HK-2 (cell line): ENCODE data around the gene JARID2.

Experiments used
- DNase-seq: peaks from one replicate; pipeline ENCODE4 v3.0.0-alpha.2; 2018; ENCODE audit not compliant: unreplicated experiment

JARID2 gene

DNA sequence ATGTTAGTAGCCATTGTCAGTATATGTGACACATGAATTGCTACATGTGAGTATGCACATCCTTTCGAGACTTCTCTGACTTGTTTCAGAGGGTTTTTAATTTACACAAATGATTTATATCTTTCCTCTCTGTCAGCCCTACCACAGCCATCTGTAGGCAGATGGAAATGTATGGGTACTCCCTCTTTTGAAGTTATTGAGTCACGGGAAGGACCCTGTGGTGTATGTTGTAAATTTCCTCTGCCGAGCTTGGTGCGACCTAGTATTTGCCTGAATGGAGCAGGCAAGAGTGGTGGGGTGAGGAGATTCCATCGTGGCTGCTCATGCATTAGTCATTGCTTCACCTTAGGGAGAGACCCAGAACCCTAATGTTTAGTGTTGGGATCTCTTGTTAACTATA lies 171.9 kb downstream of the JARID2 start:
- DNase-seq: peak; percentile 33

DNA sequence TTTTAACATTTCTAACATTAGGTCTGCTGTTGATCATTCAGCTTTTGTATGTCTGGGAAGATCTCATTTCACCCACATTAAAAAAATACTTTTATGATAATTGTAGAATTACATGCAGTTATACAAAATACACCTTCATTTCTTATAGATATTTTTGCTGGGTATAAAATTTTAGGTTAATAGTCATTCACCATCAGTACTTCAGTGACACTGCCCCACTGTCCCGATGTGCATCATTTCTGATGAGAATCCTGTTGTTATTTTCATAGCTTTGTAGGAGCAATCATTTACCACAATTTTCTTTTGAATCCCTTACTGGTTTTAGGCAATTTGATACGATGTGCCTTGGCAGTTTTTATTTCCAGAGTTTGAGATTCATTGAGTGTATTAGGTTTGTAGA lies 173.6 kb downstream of the JARID2 start:
- DNase-seq: no peak

DNA sequence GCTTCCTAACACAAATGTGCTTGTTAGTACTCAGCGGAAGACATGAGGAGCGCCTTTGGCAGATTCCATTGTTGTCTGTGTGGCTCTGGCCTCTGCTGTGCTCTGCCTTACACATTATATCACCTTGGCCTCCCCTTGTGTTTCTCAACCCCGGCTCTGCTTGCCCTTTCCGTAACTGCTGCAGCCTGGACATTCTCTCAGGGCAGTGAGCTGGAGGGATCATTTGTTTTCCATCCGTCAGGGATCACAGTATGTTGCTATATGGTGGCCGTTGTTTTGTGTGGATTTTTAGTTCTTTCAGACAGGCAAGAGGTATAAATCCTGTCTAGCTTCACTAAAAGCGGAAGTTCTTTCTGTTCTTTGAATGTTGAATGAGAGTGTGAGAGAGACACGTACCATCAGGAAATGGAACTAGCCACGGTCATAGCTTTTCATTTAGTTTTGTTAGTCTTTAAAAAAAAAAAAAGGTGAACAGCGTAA lies 175.1 kb downstream of the JARID2 start:
- DNase-seq: no peak

DNA sequence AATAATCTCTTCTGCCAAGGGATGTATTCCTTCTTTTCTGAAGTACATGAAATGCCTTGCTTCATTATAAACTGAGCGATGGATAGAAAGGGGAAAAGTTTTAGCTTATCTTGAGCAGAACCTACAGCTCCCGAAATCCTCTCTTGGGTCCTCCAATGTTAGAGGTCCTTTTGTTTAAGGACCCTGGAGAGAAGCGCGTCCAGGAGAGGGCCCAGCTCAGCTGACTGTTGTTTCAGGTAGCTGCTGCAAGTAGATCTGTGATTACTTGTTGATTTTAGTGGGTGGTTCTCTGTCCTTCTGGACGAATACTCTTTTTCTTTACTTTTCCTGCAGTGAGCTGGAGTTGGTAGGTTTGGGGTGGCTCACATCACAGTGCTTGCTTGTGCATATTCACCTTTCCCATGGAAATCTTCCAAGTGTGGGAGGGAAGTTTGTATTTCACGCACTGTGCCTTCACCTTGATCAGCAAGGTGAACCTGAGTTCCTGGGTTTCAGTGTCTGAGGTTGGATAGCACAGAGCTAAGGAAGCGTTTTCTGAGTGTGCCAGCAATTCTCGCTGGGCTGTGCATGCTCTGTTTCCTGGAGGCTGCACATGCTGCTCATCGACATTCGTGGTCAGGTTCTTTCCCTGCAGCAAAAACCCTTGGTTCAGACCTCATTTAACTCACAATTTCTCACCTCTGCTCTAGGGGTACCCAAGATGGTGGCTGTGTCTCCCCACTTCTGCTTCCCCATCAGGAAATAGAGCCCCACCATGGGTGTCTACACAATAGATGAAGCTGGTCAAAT lies 176.3 kb downstream of the JARID2 start:
- DNase-seq: no peak

DNA sequence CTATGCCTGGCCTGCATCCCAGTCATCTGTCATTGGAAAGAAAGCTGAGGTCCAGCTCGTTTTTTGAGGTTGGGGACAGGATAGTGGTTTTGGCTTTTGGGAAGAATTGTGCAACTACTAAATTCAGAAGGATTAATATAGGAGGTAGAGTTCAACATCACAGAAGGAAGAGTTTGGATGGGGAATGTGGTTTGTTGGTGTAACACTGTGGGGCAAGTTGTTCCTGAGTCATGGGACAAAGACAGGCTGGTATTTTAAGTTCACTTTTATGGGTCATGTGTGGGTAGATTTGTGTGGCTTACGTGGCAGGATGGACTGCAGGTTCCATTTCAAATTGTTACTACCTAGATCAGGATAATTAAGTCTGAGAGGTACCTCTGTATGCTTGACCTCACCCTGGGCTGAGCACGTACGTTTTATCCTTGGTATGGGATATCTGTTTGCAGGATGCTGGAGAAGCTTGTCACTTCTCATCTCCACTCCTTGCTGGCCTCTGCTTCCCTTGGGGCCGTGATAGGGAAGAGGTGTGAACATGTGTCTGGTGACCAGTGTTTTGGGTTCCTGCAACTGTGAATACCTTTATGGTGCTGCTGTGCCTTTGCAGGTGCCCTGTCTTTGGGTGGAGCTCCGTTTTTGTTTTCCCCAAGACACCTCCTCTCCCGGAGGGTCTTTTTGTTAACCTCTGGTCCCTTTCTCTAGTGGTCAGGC lies 177.6 kb downstream of the JARID2 start:
- no peak for DNase-seq

DNA sequence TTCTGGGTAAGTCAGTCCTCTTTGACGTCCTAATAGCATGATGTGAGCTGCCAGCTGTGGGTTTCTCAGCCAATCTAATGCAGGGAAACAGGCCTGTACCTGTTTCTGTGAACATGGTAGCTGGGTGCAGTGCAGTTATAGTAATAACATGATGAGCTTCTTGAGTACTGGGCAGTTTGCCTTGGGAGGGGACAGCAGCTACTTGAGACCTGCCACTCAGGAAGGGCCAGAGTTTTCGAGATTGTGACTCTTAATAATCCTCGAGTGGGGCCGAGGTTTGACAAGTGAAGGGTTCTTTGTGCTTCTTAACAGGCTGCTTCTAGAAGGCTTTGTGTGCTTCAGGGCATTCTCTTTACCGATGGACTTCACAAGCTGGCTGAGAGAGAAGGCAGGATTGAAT lies 180.1 kb downstream of the JARID2 start:
- no peak for DNase-seq

DNA sequence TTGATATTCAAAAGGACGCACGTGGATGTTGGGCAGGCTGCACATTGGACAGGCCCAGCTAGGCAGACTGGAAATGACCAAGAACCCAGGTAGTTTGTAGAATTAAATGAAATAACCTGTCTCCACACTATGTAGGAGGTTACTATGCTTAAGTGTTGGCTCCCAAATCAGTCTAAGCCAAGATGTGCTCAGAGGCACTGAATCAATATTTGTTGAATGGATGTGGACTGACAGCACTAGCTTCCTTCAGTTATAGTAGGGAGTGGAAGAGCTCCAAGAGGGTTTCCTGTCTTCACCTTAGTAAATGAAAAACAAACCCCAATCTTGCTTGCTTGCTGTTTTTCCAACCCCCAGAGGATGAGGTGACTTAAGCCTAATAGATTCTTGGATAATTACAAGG lies 180.5 kb downstream of the JARID2 start:
- no peak for DNase-seq

DNA sequence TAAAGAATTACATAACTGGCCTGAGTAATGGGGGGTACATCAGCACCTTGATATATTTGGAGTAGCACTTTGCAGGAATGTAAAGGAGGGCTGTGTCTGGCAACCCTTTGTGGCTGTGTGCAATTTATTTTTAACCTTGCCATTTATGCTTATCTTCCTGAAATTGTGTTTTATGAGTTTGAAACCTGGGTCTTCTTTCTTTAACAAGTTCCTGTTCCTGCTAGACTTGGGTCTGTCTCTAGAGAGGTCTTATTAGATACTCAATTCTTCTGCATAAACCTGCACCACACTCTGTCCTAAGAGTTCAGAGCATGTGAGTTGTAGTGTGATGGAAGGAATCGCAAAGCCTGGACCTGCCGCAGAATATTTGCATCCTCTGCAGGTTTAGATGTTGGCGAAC lies 181.0 kb downstream of the JARID2 start:
- DNase-seq: no peak

DNA sequence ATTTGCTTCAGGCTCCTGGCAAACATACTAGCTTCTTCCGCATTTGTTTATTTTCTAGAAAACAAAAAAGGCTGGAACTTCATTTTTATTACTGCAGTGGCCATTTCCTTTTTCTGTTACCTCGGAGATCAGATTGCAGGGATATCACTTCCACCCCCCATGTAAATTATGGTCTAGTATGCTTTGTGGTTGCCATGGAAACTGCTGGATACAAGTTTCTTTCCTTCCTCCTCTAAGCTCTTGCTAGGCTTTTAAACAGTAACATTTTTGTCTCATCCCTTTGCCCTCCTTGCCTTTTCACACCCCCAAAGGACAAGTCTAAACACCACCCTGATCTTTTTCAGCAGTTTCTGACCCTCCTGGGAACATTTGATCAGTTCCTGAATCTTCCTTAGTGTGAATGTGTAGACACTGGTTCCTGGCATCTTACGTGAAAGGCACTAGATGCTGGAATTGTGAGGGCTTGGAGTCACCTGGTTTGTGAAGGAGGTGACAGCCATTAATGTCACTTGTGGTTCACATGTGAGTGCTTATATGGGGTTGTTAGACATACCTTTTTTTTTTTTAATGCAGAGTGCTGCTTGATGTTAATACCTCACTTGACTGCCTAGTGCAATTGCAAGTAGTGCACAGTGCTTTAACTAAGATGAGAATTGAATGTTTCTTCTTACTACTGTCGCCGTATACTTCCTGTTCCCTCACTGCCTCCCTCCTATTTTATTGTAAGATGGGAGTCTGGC lies 181.6 kb downstream of the JARID2 start:
- no peak for DNase-seq

DNA sequence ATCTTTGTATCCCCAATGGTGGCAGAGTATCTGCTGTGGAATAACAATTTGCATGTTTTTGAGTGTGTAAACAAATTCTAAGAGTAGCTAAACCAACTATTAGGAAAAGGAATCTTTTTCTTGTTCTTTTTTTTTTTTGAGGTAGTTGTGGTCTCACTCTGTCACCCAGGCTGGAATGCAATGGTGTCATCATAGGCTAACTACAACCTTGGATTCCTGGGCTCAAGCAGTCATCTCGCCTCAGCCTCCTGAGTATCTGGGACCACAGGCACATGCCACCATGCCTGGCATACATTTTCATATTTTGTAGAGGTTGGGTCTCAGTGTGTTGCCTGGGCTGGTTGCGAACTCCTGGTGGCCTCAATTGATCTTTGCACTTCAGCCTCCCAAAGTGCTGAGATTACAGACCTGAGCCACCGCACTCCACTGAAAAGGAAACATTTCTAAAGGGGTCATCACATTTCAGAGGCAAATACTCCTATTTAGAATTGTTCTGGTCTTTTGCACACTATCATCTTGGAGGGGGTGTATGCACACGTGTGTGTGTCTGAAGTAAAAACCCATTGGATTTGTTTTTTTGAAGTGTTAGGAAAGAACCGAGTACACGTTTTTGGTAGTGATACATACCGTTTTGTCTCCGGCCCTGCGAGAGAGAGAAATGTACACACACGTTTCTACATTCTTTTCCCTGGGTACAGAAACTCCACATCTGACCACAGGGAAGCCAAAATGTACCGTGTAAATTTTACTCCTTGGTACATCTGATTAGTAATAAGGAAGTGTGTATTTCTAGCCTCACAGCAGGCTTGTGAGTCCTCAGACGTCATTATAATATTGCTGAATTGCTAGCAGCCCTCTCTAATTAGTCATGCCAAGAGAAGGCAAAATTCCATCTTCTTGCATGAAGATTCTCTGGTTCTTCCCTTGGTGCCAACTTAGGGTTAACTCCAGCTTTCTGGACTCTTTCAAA lies 183.6 kb downstream of the JARID2 start:
- DNase-seq: peak; percentile 19

DNA sequence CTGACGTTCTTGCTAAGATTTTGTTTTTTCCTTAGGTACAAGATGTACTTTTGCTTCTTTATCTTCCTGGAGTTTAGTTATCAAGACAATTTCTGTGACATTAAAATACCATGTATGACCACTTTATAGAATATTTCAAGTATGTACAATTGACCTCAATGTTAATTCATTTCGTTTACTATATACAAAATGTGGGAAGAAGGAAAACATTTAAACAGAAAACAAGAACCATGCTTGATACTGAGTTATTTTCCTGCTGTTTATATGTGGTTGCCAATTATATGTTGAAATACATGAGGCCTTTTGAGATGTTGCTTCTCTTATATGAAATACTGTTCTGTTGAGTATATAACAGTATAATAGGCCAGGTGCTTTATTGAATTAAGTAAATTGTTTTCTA lies 184.3 kb downstream of the JARID2 start:
- no peak for DNase-seq

DNA sequence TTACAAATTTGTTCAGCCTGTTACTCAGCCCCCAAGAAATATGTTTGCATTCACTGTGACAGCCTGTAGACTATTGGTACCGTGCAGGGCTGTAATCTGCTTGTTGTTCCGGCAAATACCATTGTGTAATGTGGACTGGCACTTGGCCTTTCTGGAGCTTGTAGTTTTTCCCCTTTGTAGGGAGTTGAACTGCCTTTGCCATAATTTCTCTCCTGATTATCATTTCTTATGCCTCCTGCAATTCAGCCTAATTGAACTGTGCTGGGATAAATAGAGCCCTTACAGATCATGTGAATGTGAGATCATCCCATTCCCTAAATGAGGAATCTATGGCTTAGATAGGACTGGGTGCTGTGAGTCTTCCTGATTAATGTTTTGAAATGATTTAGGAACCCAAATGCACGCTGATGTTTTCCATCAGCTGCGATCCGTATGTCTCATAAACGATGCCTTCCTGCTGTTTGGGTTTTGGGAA lies 185.1 kb downstream of the JARID2 start:
- DNase-seq: no peak

DNA sequence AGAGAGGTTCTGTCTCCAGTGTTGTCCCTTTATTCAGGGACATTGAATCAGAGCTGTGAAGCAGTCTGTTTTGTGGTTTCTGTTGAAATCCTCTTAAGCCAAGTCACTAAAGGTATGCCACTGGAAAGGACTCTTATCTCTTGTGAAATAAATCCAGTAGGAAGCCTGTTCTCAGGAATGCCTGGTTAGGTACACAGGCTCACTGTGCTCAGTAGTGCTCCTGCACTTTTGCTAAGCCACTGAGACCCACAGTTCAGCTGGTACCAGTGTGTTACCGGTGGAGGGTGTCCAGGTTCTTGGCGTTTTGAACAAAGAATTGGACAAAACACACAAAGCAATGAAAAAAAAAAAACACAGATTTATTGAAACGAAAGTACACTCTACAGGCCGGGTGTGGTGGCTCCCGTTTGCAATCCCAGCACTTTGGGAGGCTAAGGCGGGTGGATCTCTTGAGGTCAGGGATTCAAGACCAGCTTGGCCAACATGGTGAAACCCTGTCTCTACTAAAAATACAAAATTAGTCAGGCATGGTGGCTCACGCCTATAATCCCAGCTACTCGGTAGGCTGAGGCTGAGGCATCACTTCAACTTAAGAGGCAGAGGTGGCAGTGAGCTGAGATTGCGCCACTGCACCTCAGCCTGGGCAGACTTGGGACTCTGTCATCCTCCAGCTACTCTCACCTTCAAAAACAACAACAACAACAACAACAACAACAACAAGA lies 186.1 kb downstream of the JARID2 start:
- DNase-seq: peak; percentile 8

DNA sequence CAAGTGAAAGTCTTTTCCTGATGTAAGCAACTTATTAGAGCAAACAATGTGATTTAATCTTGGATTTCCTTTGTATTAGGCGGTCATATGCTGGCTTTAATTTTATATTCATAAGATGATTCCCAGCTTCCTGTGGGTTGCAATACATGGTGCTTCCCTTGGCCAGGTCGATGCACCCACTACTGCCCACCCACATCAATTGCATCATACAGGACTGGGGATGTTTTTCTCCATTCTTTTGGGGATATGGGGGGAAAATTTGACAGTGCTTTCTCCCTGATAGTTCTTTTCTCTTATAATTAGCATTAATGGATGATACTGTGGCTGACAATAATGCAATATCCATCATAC lies 187.6 kb downstream of the JARID2 start:
- no peak for DNase-seq

DNA sequence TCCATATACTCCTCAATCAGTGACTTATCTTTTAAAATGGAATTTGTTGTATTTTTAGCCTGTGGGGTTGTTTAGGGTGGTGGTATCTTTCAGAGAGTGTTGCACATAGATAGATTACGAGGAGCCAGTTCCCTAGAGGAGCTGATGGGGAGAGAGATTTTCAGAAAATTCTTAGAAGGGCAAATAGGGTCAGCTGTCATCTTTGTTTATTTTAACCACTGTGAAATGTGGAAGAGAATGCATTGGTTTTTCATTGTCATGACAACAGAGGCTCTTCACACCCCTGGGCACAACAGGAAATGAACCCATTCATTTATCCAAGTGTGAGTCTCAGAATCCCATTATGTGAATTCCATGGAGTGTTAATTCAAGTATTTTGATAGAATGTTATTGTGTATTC lies 188.4 kb downstream of the JARID2 start:
- DNase-seq: no peak

DNA sequence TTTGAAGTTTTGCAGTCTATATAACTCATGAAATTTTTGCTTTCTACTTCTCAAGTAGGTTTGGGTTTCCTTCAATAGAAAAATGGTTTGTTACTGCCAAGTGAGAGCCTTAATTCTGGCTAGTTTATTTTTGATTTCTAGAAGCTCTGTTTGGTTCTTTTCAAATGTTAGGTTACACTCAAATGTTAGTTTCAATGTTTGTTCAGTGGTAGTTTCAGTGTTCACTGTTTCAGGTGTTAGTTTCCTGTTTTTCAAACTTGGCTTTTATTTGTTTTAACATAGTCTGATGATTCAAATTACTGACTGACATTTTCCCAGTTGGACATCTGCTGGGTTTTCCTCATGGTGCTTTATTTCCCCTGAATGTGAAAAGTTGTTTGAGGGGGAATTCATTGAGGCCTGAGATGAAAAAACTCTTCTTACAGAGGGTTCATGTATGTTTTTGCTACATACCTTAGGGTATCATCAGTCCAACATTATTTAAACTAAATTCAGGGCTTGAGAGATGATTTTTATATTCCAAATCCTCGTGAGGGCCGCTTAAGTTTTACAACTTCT lies 189.0 kb downstream of the JARID2 start:
- no peak for DNase-seq

DNA sequence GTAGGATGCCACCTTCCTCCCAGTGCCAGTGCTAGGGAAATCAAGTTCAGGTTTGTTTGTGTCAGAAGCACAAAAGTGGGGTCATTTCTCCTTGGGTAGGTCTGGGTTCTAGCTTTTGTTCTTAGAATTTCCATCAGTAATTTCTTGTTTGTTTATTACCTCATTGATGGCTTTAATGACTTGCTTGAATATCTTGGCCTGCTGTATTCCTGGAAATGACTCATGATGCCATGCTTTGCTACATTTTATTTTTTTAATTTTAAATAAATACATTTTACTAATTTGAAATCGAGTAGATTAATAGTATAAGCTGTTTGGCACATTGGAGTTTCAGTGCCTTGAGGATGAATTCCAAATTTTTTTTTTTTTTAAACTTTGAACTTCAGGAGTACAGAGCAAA lies 189.6 kb downstream of the JARID2 start:
- no peak for DNase-seq

DNA sequence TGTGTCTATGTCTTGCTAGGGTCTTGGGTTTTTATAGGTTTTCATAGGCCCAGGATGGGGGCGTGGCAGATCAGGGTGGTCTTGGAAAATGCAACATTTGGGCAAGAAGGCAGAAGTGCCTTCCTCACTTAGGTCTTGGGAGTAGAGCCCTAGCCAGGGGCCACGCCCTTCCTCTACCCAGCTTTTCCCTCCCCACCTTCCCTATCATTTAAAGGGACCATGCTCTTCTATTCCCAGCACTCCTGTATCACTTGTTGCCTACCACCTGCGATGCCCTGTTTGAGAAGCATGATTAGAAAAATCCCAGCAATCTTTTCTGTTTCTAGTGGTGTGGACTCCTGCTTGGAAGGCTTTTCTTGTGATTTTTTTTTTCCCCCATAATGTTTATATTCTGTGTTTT lies 190.6 kb downstream of the JARID2 start:
- no peak for DNase-seq

DNA sequence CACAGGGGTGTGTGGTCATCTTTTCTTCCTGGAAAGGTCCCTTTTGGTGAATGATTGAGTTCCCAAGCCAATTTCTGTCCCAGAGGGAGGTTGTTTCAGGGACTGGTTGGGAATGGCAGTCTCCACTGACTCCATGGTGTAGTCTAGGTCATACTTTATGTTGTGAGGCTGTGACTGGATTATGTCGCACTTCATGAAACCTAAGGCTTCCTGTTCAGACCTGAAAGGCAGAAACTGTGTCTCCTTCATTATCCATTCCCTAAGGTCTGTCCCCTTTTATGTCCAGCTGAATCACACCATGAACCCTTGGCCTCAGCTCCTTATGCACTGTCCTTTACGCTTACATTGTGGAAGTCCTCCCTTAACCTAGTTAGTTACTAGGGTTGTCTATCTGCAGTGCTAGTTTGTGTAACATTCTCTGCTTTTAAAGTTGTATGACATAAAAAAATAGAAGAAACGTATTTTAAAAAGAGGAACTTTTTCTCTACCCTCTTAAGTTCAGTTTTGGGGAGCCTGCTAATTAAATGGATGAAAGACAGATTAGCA lies 191.3 kb downstream of the JARID2 start:
- DNase-seq: no peak

DNA sequence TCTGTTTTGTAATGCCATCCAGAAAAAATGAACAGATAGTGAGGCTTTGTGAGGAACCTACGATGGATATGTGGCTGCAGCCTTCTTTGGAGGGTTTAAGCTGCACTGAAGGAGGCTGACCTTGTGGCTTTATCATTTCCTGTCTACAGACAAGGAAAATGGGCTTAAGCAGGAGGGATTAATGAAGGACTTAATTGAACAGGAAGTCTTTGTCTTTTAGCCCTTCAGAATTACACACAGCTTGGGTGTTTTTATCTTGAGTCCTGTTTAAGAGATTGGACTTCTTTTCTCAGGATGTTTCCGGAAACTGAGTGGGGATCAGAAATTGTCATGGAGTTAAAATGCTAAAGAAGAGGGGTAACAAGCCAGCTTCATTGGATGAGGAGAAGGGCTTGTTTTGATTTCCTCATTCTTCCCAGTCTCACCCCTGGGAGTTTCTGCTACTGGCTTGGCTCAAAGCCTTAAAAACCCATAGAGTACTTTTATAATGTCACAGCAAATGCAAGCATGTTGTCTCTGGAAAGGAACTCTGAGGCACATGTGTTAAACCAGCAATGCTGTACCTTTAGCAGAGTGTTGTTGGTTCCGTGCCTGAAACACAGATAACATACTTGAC lies 193.6 kb downstream of the JARID2 start:
- DNase-seq: no peak
